Esophagus squamous epithelium (tissue), 5 donors: ENCODE data around the gene SF3B3. TPM values are rescaled to one million over a fixed set of nuclear protein-coding genes. Genes with fewer than 3 reads are reported as not detected.

Experiments used
- DNase-seq: peaks from one replicate; lab custom pipeline; 2025; lab: John Stamatoyannopoulos, UW
- H3K27ac ChIP-seq, 4 donors: fragments of 200-600 bp; sonication (generic); one replicate each; pipeline ENCODE4 v1.5.1; 2016 to 2019; ENCODE audit warnings: mild to moderate bottlenecking in 1 of 4
- H3K27me3 ChIP-seq, 4 donors: fragments of 200-600 bp; sonication (generic); 1 replicate in 3 of 4; 2 replicates in 1 of 4; pipeline versions ENCODE4 v1.5.1 to v1.6.0; 2017 to 2021; ENCODE audit warnings: antibody characterized with exemption in 1 of 4
- H3K36me3 ChIP-seq, 3 donors: fragments of 200-600 bp; sonication (generic); one replicate each; pipeline ENCODE4 v1.5.1; 2016 to 2019
- H3K4me1 ChIP-seq, 3 donors: fragments of 200-600 bp; sonication (generic); one replicate each; pipeline ENCODE4 v1.5.1; 2017 to 2019
- H3K4me3 ChIP-seq, 4 donors: fragments of 200-600 bp; sonication (generic); 1 replicate in 3 of 4; 2 replicates in 1 of 4; pipeline ENCODE4 v1.5.1; 2016 to 2019; ENCODE audit warnings: mild to moderate bottlenecking in 2 of 4, moderate library complexity in 1 of 4
- H3K9me3 ChIP-seq, 3 donors: fragments of 200-600 bp; sonication (generic); one replicate each; pipeline ENCODE4 v1.5.1; 2016 to 2019
- POLR2A ChIP-seq, 4 donors: fragments of 450-650 bp; IDR thresholded peaks; one replicate each; pipeline ENCODE4 v1.6.1; 2017; ENCODE audit warnings: antibody characterized with exemption in 4 of 4, mild to moderate bottlenecking in 4 of 4, moderate library complexity in 3 of 4
- WGBS, 2 donors: methylation state at CpG; one replicate each; pipeline ENCODE4 v1.1.5; 2018; 5-methylcytosine and 5-hydroxymethylcytosine counted together
- intact Hi-C: fragments of 100-400 bp; cut with DNase I; formaldehyde crosslinking; loops from one replicate; pipeline ENCODE4 v1.15.0; 2022
- total RNA-seq, 4 donors: library from RNA; depleted of rRNA; stranded (reverse); fragments of >200 nt; gene quantifications; one replicate each; pipeline ENCODE4 v1.1.0, GENCODE V29; 2016
- TF ChIP-seq, protein P1 (sequence below), 6 experiments: fragments of 450-650 bp in 4 of 6; fragments of 200-600 bp in 2 of 6; sonication (generic) in 2 of 6; IDR thresholded peaks; one replicate each; pipeline ENCODE4 v1.5.1; 2016 to 2019; ENCODE audit warnings: antibody characterized with exemption in 6 of 6, mild to moderate bottlenecking in 4 of 6, moderate library complexity in 4 of 6
- donor health status: DM: yes; HTN: yes; CAD: no.

The SF3B3 gene
- total RNA-seq, result 100 to 1,000 TPM in 3 of 4 donors, 10 to 100 TPM in 1; 77.9 to 145 (median 134) TPM

DNA sequence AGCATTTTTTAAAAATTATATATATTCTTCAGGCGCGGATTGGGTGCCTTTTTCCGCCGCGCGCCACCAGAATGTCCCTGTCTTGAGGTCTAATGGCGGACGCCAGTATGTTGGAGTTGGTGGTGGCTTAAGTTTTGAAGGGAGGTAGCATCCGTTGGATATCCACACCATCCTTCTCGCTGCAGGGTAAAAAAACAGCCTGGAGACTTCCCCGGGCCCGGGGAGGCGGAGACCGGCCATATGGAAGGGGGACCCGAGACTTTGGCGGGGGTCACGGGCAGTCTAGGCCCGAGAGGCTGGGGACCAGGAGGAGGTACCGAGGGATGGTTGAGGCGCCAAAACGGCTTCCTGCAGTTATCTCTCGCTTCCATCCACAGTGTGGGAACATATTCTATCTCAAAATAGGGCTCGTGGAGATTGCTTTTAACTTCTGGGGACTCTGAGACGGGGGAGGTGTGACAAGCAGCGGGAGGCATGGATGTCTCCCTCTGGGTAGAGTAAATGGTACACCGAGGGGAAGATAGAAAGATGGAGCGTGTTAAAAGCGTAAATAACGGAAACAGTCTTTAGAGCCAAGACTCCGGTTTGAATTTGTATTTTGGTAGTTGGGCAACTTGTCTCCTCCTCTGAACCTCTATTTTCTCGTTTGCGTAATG is at the start of gene SF3B3:
SF3B3 (plus strand) TSS at position 74 of the 656 bp plus-strand sequence. CDS start 2,841 bp downstream, outside the sequence.
- intact Hi-C loops, result loop anchor here (5.0 kb wide), 1 partner anchor 133 kb away; no protein-coding TSS in a partner anchor
- Histone ChIP-seq H3K27me3 (no peaks in the 10 kb centered on the region), H3K9me3 (no peaks in the 10 kb centered on the region), H3K4me3 (peak within 1 kb of the TSS; percentile 60 to 96 (median 88)), H3K4me1 (peaks cover 15 to 63% (median 44%) of the 10 kb centered on the region in 3 donors), H3K36me3 (peaks cover 0 to 39% (median 8%) of the 10 kb centered on the region in 3 donors), H3K27ac (peak within 1 kb of the TSS; percentile 86 to 93 (median 92))
- TF ChIP-seq, protein P1, sequence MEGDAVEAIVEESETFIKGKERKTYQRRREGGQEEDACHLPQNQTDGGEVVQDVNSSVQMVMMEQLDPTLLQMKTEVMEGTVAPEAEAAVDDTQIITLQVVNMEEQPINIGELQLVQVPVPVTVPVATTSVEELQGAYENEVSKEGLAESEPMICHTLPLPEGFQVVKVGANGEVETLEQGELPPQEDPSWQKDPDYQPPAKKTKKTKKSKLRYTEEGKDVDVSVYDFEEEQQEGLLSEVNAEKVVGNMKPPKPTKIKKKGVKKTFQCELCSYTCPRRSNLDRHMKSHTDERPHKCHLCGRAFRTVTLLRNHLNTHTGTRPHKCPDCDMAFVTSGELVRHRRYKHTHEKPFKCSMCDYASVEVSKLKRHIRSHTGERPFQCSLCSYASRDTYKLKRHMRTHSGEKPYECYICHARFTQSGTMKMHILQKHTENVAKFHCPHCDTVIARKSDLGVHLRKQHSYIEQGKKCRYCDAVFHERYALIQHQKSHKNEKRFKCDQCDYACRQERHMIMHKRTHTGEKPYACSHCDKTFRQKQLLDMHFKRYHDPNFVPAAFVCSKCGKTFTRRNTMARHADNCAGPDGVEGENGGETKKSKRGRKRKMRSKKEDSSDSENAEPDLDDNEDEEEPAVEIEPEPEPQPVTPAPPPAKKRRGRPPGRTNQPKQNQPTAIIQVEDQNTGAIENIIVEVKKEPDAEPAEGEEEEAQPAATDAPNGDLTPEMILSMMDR (IDR thresholded peaks at IDR 0.05), result peak in 1 of 6 experiments; percentile 3
- peak in 2 of 4 donors; percentile 39 to 51 for TF ChIP-seq POLR2A (IDR thresholded peaks at IDR 0.05)
- 1% methylated on average over 29 of the region's 32 CpGs for WGBS, 2 donors
- peak; percentile 34 for DNase-seq

DNA sequence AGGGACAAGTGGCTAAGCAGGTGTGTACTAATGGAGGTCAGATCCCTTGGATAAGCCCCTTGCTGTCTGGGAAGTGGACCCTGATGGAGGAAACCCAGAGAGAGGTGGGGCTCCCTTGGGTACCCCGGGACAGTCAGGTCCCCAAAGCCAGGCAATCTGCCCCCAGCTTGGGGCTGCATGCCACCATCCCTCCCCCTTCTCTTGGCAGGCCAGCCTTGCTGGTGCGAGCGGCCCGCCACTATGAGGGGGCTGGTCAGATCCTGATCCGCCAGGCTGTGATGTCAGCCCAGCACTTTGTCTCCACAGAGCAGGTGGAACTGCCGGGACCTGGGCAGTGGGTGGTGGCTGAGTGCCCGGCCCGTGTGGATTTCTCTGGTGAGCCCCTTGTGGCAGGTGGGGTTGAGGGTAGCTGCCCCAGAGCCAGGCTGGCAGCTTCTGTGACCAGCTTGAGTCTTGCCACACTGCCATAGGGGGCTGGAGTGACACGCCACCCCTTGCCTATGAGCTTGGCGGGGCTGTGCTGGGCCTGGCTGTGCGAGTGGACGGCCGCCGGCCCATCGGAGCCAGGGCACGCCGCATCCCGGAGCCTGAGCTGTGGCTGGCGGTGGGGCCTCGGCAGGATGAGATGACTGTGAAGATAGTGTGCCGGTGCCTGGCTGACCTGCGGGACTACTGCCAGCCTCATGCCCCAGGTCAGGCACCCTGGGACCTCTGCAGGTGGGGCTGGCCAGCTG is 49.1 kb upstream of the SF3B3 start:
- no peak for DNase-seq
- H3K36me3 ChIP-seq, result peaks cover 0 to 79% (median 7%) of the 10 kb centered on the region in 3 donors
- 63 to 90% methylated on average over 2 of the region's 22 CpGs for WGBS, 2 donors
- H3K27ac ChIP-seq, result no peak overlapping the region
- no peak overlapping the region for H3K4me3 ChIP-seq
- TF ChIP-seq, protein P1 (IDR thresholded peaks at IDR 0.05), result no peak
- no peak for TF ChIP-seq POLR2A (IDR thresholded peaks at IDR 0.05)
- no peaks in the 10 kb centered on the region for H3K27me3 ChIP-seq
- intact Hi-C loops, result no loop called here
- H3K9me3 ChIP-seq, result no peaks in the 10 kb centered on the region
- H3K4me1 ChIP-seq, result peaks cover 4 to 35% (median 13%) of the 10 kb centered on the region in 3 donors

DNA sequence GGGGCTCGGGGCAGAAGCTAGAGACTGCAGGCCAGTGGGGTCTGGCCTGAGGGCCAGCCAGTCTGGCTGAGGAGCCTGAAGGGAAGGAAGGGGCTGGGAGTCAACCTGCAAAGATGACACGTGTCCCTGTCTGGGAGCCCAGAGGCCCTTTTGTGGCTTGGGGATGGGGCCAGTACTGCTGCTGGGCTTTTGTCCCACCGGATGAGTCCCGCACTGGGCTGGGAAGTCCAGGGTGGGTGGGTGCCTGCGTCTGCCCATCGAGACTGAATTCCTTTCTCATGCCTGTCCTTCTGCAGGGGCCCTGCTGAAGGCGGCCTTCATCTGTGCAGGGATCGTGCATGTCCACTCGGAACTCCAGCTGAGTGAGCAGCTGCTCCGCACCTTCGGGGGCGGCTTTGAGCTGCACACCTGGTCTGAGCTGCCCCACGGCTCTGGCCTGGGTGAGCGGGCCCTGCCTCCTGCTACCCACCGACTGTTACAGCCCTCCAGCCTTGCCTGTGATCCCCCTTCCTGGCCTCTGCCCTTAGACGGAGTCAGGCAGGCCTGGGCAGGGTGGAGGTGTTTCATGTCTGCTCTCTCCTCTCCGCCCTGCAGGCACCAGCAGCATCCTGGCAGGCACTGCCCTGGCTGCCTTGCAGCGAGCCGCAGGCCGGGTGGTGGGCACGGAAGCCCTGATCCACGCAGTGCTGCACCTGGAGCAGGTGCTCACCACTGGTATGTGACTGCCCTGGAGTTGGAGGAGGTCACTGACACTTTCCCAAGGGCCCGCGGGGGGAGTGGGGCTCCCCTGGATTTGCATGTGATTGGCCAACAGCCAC is 48.4 kb upstream of the SF3B3 start:
- H3K9me3 ChIP-seq, result no peaks in the 10 kb centered on the region
- H3K27ac ChIP-seq, result no peak overlapping the region
- peaks cover 4 to 35% (median 13%) of the 10 kb centered on the region in 3 donors for H3K4me1 ChIP-seq
- intact Hi-C loops, result no loop called here
- H3K4me3 ChIP-seq, result no peak overlapping the region
- H3K27me3 ChIP-seq, result no peaks in the 10 kb centered on the region
- 56 to 72% methylated on average over 3 to 11 of the region's 24 CpGs for WGBS, 2 donors
- H3K36me3 ChIP-seq, result peaks cover 0 to 79% (median 9%) of the 10 kb centered on the region in 3 donors
- no peak for TF ChIP-seq POLR2A (IDR thresholded peaks at IDR 0.05)
- TF ChIP-seq, protein P1 (IDR thresholded peaks at IDR 0.05), result no peak
- no peak for DNase-seq

DNA sequence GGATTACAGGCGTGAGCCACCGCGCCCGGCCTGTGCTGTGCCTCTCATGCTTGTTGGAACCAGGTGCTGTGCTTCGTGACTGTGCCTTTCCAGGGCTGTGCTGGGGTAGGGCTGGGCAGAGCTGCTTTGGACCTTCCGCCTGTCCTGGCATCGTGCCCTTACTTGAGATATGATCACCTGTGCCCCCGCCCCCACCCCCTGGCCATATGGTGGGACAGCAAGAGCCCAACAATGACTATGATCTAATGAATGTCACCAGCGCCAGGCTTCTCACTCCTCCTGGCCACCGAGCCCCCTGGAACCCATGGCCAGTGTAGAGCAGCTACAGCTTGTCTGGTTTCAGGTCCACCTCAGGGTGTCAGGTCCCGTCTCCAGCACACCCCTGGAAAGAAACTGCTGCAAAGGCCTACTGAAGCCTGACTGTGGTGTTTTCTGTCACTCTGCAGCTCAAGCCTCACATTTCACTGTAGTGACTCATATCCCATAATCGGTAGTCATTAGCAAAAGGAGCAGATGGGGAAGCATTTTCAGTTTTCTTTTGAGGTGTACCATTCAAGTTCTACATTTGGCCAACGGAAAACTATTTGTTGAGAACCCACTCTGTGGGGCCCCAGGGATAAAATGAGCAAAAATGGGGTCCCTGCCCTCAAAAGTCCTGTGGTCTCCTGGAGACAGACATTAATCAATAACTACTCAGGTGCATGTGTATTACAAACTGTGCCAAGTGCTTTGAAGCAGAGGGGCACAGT is 47.2 kb upstream of the SF3B3 start:
- H3K27ac ChIP-seq, result peak overlapping the region in 1 of 4 donors; percentile 7
- H3K9me3 ChIP-seq, result no peaks in the 10 kb centered on the region
- WGBS, 2 donors, result 55 to 68% methylated on average over 5 to 8 of the region's 13 CpGs
- H3K4me3 ChIP-seq, result no peak overlapping the region
- no peak for DNase-seq
- no peak for TF ChIP-seq POLR2A (IDR thresholded peaks at IDR 0.05)
- TF ChIP-seq, protein P1 (IDR thresholded peaks at IDR 0.05), result no peak
- intact Hi-C loops, result no loop called here
- H3K4me1 ChIP-seq, result peaks cover 4 to 35% (median 13%) of the 10 kb centered on the region in 3 donors
- peaks cover 0 to 81% (median 15%) of the 10 kb centered on the region in 3 donors for H3K36me3 ChIP-seq
- no peaks in the 10 kb centered on the region for H3K27me3 ChIP-seq
